Measurements from ENCODE around the gene CAMK2A. TPM values are rescaled to one million over a fixed set of nuclear protein-coding genes. Genes with fewer than 3 reads are reported as not detected.

Gene CAMK2A
- total RNA-seq, 1 donor from 2014 or later = 1.1 TPM

DNA sequence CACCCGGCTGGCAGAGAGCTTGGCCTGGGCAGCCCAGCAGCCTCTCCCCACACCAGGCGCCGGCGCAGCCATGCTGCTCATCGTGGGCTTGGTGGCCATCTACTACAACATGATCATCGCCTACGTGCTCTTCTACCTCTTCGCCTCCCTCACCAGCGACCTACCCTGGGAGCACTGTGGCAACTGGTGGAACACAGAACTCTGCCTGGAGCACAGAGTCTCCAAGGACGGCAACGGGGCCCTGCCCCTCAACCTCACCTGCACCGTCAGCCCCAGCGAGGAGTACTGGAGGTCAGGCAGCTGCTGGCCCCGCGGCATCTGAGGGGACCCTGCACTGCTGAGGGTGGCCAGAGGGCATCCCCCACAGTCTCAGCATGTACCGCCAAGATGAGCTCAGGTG lies 92.6 kb downstream of the CAMK2A start:
- Mint-ChIP-seq H3K27me3 (ENCODE audit: unreplicated experiment) (peaks cover 5% of the 10 kb centered on the region), H3K27ac (ENCODE audit: unreplicated experiment) (no peak overlapping the region), H3K36me3 (ENCODE audit: low read depth, unreplicated experiment) (no peaks in the 10 kb centered on the region), H3K9me3 (ENCODE audit: unreplicated experiment) (no peaks in the 10 kb centered on the region), H3K4me3 (ENCODE audit: unreplicated experiment) (no peak overlapping the region), H3K4me1 (ENCODE audit: unreplicated experiment) (peaks cover 3% of the 10 kb centered on the region)
- TF ChIP-seq CTCF (IDR thresholded peaks at IDR 0.05; ENCODE audit: unreplicated experiment) = no peak
- no peak for DNase-seq (ENCODE audit: low spot score)

DNA sequence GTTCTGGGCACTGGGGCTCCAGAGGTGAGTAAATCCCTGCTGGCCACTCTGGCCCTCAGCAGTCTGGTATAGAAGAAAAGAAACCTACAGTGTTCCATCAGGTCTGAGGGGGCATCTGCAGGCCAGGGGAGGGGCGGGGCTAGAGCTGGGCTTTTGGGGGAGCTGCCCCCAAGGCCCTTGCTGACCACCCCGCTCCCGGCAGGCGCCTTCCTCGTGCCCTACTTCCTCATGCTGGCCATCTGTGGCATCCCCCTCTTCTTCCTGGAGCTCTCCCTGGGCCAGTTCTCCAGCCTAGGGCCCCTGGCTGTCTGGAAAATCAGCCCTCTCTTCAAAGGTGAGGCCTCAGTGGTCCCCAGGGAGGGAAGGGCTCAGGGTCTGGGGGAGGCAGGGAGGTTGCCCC lies 93.1 kb downstream of the CAMK2A start:
- peaks cover 3% of the 10 kb centered on the region for H3K4me1 Mint-ChIP-seq (ENCODE audit: unreplicated experiment)
- TF ChIP-seq CTCF (IDR thresholded peaks at IDR 0.05; ENCODE audit: unreplicated experiment) = no peak
- no peaks in the 10 kb centered on the region for H3K36me3 Mint-ChIP-seq (ENCODE audit: low read depth, unreplicated experiment)
- peaks cover 5% of the 10 kb centered on the region for H3K27me3 Mint-ChIP-seq (ENCODE audit: unreplicated experiment)
- no peak for DNase-seq (ENCODE audit: low spot score)
- H3K4me3 Mint-ChIP-seq (ENCODE audit: unreplicated experiment) = no peak overlapping the region
- no peak overlapping the region for H3K27ac Mint-ChIP-seq (ENCODE audit: unreplicated experiment)
- H3K9me3 Mint-ChIP-seq (ENCODE audit: unreplicated experiment) = no peaks in the 10 kb centered on the region

DNA sequence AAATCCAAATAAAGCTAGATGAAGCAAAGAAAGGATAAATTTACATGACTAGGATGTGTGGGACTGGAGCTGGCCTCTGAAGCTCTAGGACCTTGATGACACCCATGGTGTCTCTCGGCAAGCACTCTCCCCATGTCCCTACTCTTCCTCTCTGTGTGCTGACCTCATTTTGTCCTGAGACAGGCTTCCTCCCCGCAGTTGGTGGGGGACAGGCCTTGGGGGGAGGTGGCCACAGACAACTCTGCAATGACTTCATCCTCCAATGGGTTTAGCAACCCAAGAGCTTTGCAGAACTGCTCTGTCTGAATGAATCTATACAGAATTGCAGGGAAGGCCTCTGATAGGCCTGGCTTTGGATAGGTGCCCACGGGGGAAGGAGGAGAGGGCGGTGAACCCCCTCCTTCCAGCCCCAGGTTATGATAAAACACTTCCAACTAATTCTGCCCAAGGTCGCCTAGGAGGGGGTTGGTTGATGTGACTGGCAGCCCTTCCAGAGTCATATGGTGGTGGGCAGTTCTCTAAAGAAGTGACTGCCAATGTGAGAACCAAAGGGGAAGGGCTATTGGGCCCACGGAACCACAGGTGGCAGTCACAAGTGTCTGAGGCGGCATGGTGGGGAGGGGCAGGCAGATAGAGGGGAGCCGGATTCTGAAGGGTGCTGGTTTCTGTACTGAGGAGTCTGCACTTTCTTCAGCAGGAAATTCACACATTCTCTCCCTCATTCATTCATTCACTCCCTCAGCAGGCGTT lies 93.7 kb downstream of the CAMK2A start:
- peaks cover 7% of the 10 kb centered on the region for H3K27me3 Mint-ChIP-seq (ENCODE audit: unreplicated experiment)

GRCh38 chr5:150192462-150192861 lies 97.1 kb downstream of the CAMK2A start:
- Mint-ChIP-seq H3K4me3 (ENCODE audit: unreplicated experiment) (no peak overlapping the region), H3K36me3 (ENCODE audit: low read depth, unreplicated experiment) (peaks cover 3% of the 10 kb centered on the region), H3K4me1 (ENCODE audit: unreplicated experiment) (peaks cover 3% of the 10 kb centered on the region), H3K27me3 (ENCODE audit: unreplicated experiment) (peaks cover 14% of the 10 kb centered on the region), H3K9me3 (ENCODE audit: unreplicated experiment) (no peaks in the 10 kb centered on the region), H3K27ac (ENCODE audit: unreplicated experiment) (no peak overlapping the region)
- TF ChIP-seq CTCF (IDR thresholded peaks at IDR 0.05; ENCODE audit: unreplicated experiment) = no peak
- no peak for DNase-seq (ENCODE audit: low spot score)

More for the DNA sequence above, 93.7 kb downstream of the CAMK2A start:
- DNase-seq (ENCODE audit: low spot score) = no peak
- Mint-ChIP-seq H3K4me1 (ENCODE audit: unreplicated experiment) (peaks cover 3% of the 10 kb centered on the region), H3K36me3 (ENCODE audit: low read depth, unreplicated experiment) (no peaks in the 10 kb centered on the region), H3K9me3 (ENCODE audit: unreplicated experiment) (no peaks in the 10 kb centered on the region), H3K27ac (ENCODE audit: unreplicated experiment) (no peak overlapping the region), H3K4me3 (ENCODE audit: unreplicated experiment) (no peak overlapping the region)
- TF ChIP-seq CTCF (IDR thresholded peaks at IDR 0.05; ENCODE audit: unreplicated experiment) = no peak

DNA sequence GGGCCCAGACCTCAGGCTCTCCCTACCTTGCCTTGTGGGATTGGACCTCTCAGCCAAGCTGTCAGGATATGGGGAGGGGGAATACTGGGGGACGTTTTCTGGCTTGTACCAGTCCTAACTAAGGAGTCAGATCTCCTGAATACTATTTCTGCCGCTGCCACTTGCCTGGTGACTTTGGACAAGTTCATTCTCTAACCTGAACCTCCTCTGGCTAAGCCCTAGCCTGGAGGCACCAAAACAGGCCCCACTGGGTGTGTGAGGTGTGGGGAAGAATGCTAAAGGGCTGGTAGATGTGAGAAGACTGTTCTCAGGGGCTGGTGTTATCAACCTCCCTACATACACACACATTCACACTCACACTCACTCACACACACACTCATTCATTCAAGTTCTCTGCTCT lies 98.6 kb downstream of the CAMK2A start:
- Mint-ChIP-seq H3K27ac (ENCODE audit: unreplicated experiment) (no peak overlapping the region), H3K4me3 (ENCODE audit: unreplicated experiment) (no peak overlapping the region), H3K4me1 (ENCODE audit: unreplicated experiment) (peaks cover 3% of the 10 kb centered on the region)

More for the DNA sequence above, 98.6 kb downstream of the CAMK2A start:
- H3K27me3 Mint-ChIP-seq (ENCODE audit: unreplicated experiment) = peaks cover 17% of the 10 kb centered on the region
- H3K36me3 Mint-ChIP-seq (ENCODE audit: low read depth, unreplicated experiment) = peaks cover 3% of the 10 kb centered on the region
- H3K9me3 Mint-ChIP-seq (ENCODE audit: unreplicated experiment) = no peaks in the 10 kb centered on the region
- no peak for TF ChIP-seq CTCF (IDR thresholded peaks at IDR 0.05; ENCODE audit: unreplicated experiment)
- DNase-seq (ENCODE audit: low spot score) = no peak
